AG09309 (cell line): ENCODE results near the gene TIMP2.
"Not testable (repeated sequence)": the region's sequence is repeated elsewhere in the genome, so short reads cannot be mapped to it uniquely, and the experiment has no call there.

Experiments used
- DNase-seq: peaks from one replicate; pipeline ENCODE4 v3.0.0-alpha.2; 2010; ENCODE audit warnings: low read depth
- H3K4me3 ChIP-seq: 2 replicates; pipeline ENCODE4 v1.5.1; 2011; ENCODE audit warnings: mild to moderate bottlenecking, low read depth, low read length, moderate library complexity; ENCODE audit not compliant: control insufficient read depth
- CTCF ChIP-seq: IDR thresholded peaks from 2 replicates; pipeline ENCODE4 v1.5.1; 2011; ENCODE audit warnings: mild to moderate bottlenecking, low read depth, low read length, inconsistent platforms; ENCODE audit not compliant: insufficient read depth, control insufficient read depth; ENCODE audit errors: missing control alignments

The TIMP2 gene

GRCh38 chr17:78915872-78916632 lies 9.1 kb downstream of the TIMP2 start:
- no peak overlapping the region for H3K4me3 ChIP-seq
- DNase-seq: no peak
- no peak for TF ChIP-seq CTCF

- no peak for TF ChIP-seq CTCF
- no peak for DNase-seq
- no peak overlapping the region for H3K4me3 ChIP-seq
Observed at GRCh38 chr17:78913115-78913514, 12.1 kb downstream of the TIMP2 start.

- DNase-seq: no peak
- TF ChIP-seq CTCF: no peak
- H3K4me3 ChIP-seq: no peak overlapping the region
Observed at GRCh38 chr17:78912082-78912481, 13.1 kb downstream of the TIMP2 start.

GRCh38 chr17:78911543-78911942 lies 13.6 kb downstream of the TIMP2 start:
- not testable (repeated sequence) for H3K4me3 ChIP-seq, DNase-seq

GRCh38 chr17:78910497-78911284 lies 14.5 kb downstream of the TIMP2 start:
- DNase-seq: no peak
- no peak overlapping the region for H3K4me3 ChIP-seq
- no peak for TF ChIP-seq CTCF

- H3K4me3 ChIP-seq: no peak overlapping the region
- no peak for DNase-seq
- TF ChIP-seq CTCF: no peak
Observed at GRCh38 chr17:78908426-78908825, 16.8 kb downstream of the TIMP2 start.

GRCh38 chr17:78905541-78905940 lies 19.6 kb downstream of the TIMP2 start:
- H3K4me3 ChIP-seq: no peak overlapping the region
- TF ChIP-seq CTCF: no peak
- no peak for DNase-seq
